Neuron (in vitro differentiated cells): Measurements from ENCODE around the gene CHRNB4.
A peak's percentile ranks its signal among the peaks of the same experiment; 100 is the strongest.

Experiments used
- H2AFZ ChIP-seq: one replicate; pipeline ENCODE4 v1.6.1; 2013; ENCODE audit warnings: low read depth, mild to moderate bottlenecking, inconsistent platforms, low read length, moderate library complexity
- H3K27me3 ChIP-seq: one replicate; pipeline ENCODE4 v1.6.1; 2013; ENCODE audit warnings: low read length; ENCODE audit not compliant: insufficient read depth
- H3K36me3 ChIP-seq: one replicate; pipeline ENCODE4 v1.6.1; 2013; ENCODE audit warnings: low read length; ENCODE audit not compliant: insufficient read depth
- H3K4me1 ChIP-seq: one replicate; pipeline ENCODE4 v1.6.1; 2013; ENCODE audit warnings: low read length; ENCODE audit not compliant: insufficient read depth
- H3K4me3 ChIP-seq: 2 replicates; pipeline ENCODE4 v1.5.1; 2013; ENCODE audit warnings: mild to moderate bottlenecking, low read length, moderate library complexity
- H3K9me3 ChIP-seq: one replicate; pipeline ENCODE4 v1.6.1; 2013; ENCODE audit warnings: low read length

The CHRNB4 gene

DNA sequence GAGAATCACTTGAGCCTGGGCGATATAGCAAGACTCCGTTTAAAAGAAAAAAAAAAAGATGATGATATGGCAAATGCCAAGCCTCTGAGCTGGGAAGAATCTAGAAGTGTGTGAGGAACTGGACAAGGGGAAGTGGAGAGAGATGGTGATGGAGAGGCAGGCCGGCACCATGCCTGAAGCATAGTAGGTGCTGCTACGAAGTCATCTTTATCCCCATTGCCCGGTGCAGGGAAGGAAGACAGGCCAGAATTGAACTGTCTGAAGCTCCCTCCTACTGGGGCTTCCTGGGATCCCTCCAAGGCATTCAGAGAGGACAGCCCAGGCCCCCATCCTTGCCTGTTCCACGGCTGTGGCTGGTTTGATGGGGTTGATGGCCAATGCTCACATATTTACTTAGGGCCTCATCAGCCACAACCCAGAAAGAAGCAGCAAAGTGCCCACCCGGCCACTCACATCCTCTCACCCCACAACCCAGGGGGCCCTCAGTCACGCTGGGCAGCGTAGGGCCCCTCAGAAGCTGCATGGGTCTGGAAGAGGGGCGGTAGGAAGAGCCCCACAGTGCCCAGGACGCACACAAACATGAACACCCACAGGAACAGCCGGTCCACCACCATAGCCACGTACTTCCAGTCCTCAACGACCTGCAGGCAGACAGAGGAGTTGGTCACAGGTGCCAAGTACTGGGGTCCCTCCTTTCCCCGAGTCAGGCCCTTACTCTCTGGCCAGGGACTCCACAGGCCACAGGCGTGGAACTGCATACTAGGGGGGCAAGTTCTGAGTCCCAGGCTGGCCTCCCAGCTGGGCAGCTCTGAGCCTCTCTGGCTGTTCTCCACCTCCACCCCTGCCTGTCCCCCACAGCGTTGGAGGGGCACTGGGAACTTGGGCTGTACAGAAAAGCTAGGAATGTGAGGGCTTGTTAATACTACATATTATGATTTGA, 16.1 kb downstream of the CHRNB4 start:
- Histone ChIP-seq H3K36me3 (no peaks in the 10 kb centered on the region), H3K9me3 (peaks cover 3% of the 10 kb centered on the region), H2AFZ (no peak overlapping the region), H3K4me1 (peaks cover 3% of the 10 kb centered on the region), H3K4me3 (no peak overlapping the region), H3K27me3 (peaks cover 51% of the 10 kb centered on the region)

- Histone ChIP-seq H3K36me3 (no peaks in the 10 kb centered on the region), H3K4me3 (no peak overlapping the region), H3K9me3 (no peaks in the 10 kb centered on the region), H3K27me3 (peaks cover 61% of the 10 kb centered on the region), H2AFZ (no peak overlapping the region), H3K4me1 (peaks cover 8% of the 10 kb centered on the region)
These were observed 17.1 kb downstream of the CHRNB4 start for GRCh38 chr15:78623786-78624497.

GRCh38 chr15:78621810-78622402, 19.1 kb downstream of the CHRNB4 start:
- H2AFZ ChIP-seq, result no peak overlapping the region
- no peak overlapping the region for H3K4me3 ChIP-seq
- H3K4me1 ChIP-seq, result peaks cover 8% of the 10 kb centered on the region
- H3K27me3 ChIP-seq, result peaks cover 59% of the 10 kb centered on the region
- no peaks in the 10 kb centered on the region for H3K36me3 ChIP-seq
- H3K9me3 ChIP-seq, result no peaks in the 10 kb centered on the region

DNA sequence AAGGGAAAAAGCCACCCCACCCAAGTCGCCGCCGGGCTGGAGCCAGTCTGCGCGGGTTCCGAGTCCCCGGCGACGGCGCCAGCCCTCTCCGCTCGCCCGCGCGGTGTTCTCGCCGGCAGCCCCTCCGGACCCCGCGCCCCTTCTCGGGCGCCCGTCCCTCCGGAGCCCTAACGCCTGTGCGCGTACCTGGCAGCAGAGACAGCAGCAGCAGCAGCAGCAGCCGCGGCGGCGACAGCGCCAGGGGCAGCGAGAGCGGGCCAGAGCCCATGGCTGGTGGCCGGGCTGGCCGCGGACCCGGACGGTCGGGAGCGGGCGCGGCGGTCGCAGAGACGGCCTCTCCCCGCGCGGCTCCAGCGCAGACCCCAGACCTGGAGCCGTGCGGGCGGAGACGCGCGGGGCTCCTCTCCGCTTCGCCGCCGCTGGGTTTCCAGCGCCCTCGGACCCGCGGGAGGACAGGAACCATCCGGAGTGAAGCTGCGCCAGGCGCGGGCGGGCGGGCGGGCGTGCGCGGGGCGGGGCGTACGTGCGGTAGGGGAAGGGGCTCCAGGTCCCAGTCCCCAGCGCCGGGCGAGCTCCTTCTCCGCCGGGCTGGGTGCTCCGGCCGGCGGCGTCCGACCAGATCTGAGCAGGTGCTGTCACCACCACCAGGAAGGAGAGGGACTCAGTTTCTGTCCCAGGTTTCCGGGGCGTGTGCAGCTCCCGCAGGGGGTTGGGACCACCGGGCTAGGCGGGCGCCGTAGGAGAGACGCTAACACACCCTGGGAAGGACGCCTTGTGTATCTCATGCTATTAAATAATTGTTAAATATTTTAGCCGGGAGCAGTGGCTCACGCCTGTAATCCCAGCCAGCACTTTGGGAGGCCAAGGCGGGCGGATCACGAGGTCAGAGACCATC, 20.2 kb downstream of the CHRNB4 start, which contains the start of gene CHRNA3:
Gene CHRNA3 (minus strand): TSS at position 470 of the 895 bp plus-strand sequence. CDS start 202 bp downstream, at position 268.
- no peaks in the 10 kb centered on the region for H3K9me3 ChIP-seq
- H3K4me1 ChIP-seq, result peaks cover 8% of the 10 kb centered on the region
- H2AFZ ChIP-seq, result peak within 1 kb of the TSS; percentile 89
- H3K36me3 ChIP-seq, result no peaks in the 10 kb centered on the region
- peak within 1 kb of the TSS; percentile 38 for H3K4me3 ChIP-seq
- H3K27me3 ChIP-seq, result peaks cover 50% of the 10 kb centered on the region

GRCh38 chr15:78620021-78620526, 20.9 kb downstream of the CHRNB4 start:
- H2AFZ ChIP-seq, result peak overlapping the region; percentile 89
- H3K4me3 ChIP-seq, result peak overlapping the region; percentile 38
- no peaks in the 10 kb centered on the region for H3K36me3 ChIP-seq
- no peaks in the 10 kb centered on the region for H3K9me3 ChIP-seq
- H3K27me3 ChIP-seq, result peaks cover 44% of the 10 kb centered on the region
- H3K4me1 ChIP-seq, result peaks cover 8% of the 10 kb centered on the region

GRCh38 chr15:78619022-78619950, 21.7 kb downstream of the CHRNB4 start:
- H3K4me3 ChIP-seq, result peak overlapping the region; percentile 38
- H2AFZ ChIP-seq, result peak overlapping the region; percentile 89
- peaks cover 39% of the 10 kb centered on the region for H3K27me3 ChIP-seq
- H3K36me3 ChIP-seq, result no peaks in the 10 kb centered on the region
- peaks cover 8% of the 10 kb centered on the region for H3K4me1 ChIP-seq
- H3K9me3 ChIP-seq, result no peaks in the 10 kb centered on the region

- peaks cover 34% of the 10 kb centered on the region for H3K27me3 ChIP-seq
These were observed 22.5 kb downstream of the CHRNB4 start for GRCh38 chr15:78618490-78618934.

DNA sequence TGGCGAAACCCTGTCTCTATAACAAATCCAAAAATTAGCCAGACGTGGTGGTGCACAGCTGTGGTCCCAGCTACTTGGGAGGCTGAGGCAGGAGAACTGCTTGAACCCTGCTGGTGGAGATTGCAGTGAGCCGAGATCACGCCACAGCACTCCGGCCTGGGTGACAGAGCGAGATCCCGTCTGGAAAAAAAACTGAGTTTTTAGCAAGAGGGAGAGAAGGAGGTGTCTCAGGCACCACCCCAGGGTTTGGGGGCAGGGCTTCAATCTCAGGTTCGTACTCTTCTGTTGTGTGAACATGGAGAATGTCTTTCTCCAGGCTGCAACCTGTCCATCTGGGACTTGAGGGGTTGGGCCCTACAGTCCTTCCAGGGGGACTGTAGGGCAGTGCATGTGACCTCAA, 22.9 kb downstream of the CHRNB4 start:
- Histone ChIP-seq H3K9me3 (no peaks in the 10 kb centered on the region), H3K36me3 (no peaks in the 10 kb centered on the region), H3K27me3 (peaks cover 34% of the 10 kb centered on the region), H3K4me1 (peaks cover 8% of the 10 kb centered on the region), H3K4me3 (no peak overlapping the region), H2AFZ (no peak overlapping the region)

More at GRCh38 chr15:78618490-78618934, 22.5 kb downstream of the CHRNB4 start:
- Histone ChIP-seq H3K36me3 (no peaks in the 10 kb centered on the region), H3K9me3 (no peaks in the 10 kb centered on the region), H3K4me1 (peaks cover 8% of the 10 kb centered on the region), H2AFZ (no peak overlapping the region), H3K4me3 (no peak overlapping the region)

GRCh38 chr15:78617516-78617915, 23.5 kb downstream of the CHRNB4 start:
- H3K36me3 ChIP-seq, result no peaks in the 10 kb centered on the region
- peaks cover 31% of the 10 kb centered on the region for H3K27me3 ChIP-seq
- H3K9me3 ChIP-seq, result no peaks in the 10 kb centered on the region
- H3K4me3 ChIP-seq, result no peak overlapping the region
- peaks cover 8% of the 10 kb centered on the region for H3K4me1 ChIP-seq
- H2AFZ ChIP-seq, result no peak overlapping the region

- no peak overlapping the region for H3K4me3 ChIP-seq
- H3K9me3 ChIP-seq, result no peaks in the 10 kb centered on the region
- peaks cover 26% of the 10 kb centered on the region for H3K27me3 ChIP-seq
- H3K36me3 ChIP-seq, result no peaks in the 10 kb centered on the region
- peaks cover 8% of the 10 kb centered on the region for H3K4me1 ChIP-seq
- no peak overlapping the region for H2AFZ ChIP-seq
These were observed 23.9 kb downstream of the CHRNB4 start for GRCh38 chr15:78617076-78617475.

DNA sequence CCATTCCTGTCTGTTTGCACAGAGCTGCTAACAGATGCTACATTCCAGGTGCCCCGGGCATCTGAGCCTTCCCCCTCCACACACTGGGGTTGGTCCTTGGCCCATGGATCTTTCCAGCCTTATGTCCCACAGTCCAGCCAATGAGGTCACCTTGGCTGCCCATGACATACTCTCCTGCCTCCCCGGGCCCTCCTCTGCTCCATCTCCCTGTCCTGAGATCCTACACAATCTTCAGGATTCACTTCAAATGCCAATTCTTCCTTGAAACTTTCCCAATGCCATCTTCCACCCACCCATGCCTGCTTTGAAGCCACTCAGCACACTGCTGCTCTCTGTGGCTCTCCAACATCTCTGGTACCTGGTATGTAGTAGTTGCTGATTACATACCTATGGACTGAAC, 24.5 kb downstream of the CHRNB4 start:
- Histone ChIP-seq H3K27me3 (peaks cover 20% of the 10 kb centered on the region), H2AFZ (no peak overlapping the region), H3K9me3 (no peaks in the 10 kb centered on the region), H3K36me3 (no peaks in the 10 kb centered on the region), H3K4me1 (peaks cover 8% of the 10 kb centered on the region), H3K4me3 (no peak overlapping the region)
